NB4 (cell line): ENCODE measurements around the gene CD44.

Source experiments
- CTCF ChIP-seq: IDR thresholded peaks from one replicate; pipeline ENCODE4 v1.5.1; 2012; ENCODE audit warnings: low read depth, low read length
- POLR2A ChIP-seq: IDR thresholded peaks from 2 replicates; pipeline ENCODE4 v1.6.1; 2011; ENCODE audit warnings: mild to moderate bottlenecking; ENCODE audit not compliant: insufficient read length; ENCODE audit errors: extremely low read depth
- TF ChIP-seq, protein P1 (sequence below): IDR thresholded peaks from 2 replicates; pipeline ENCODE4 v1.6.1; 2011; ENCODE audit warnings: low read depth, low read length

GRCh38 chr11:35197292-35197691, 58.3 kb downstream of the CD44 start:
- TF ChIP-seq POLR2A (no peak), CTCF (no peak)
- TF ChIP-seq, protein P1, sequence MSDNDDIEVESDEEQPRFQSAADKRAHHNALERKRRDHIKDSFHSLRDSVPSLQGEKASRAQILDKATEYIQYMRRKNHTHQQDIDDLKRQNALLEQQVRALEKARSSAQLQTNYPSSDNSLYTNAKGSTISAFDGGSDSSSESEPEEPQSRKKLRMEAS = no peak
